ENCODE data around the gene EFCAB14. TPM values are rescaled to one million over a fixed set of nuclear protein-coding genes. Genes with fewer than 3 reads are reported as not detected.

The EFCAB14 gene
- total RNA-seq, 1 donor from 2014 or later, result 70.4 TPM

Other genes with a start within 250 kb of the EFCAB14 start
- 0.07 TPM in 1 of 2 replicates, not detected in the other for gene DMBX1, start 229.3 kb downstream of the EFCAB14 start, total RNA-seq
- not detected in 2 replicates for gene KNCN, start 167.5 kb downstream of the EFCAB14 start, total RNA-seq
- gene MKNK1, start 114.8 kb downstream of the EFCAB14 start, total RNA-seq, result 41.8 and 42.5 TPM in 2 replicates
- gene MOB3C, start 102.3 kb downstream of the EFCAB14 start, total RNA-seq, result 15.0 and 17.8 TPM in 2 replicates
- 41.6 and 43.1 TPM in 2 replicates for gene ATPAF1, start 50.8 kb downstream of the EFCAB14 start, total RNA-seq
- gene TEX38, start 47.3 kb downstream of the EFCAB14 start, total RNA-seq, result not detected in 2 replicates
- not detected in 2 replicates for gene CYP4B1, start 79.9 kb upstream of the EFCAB14 start, total RNA-seq
- gene CYP4A11, start 222.4 kb upstream of the EFCAB14 start, total RNA-seq, result not detected in 2 replicates